OCI-LY1 (cell line): Measurements from ENCODE around the gene CELF4.

Source experiments
- H2AFZ ChIP-seq: fragments of 200-600 bp; sonication (generic), shearing (Covaris generic); 2 replicates; pipeline ENCODE4 v1.6.0; 2014; ENCODE audit warnings: antibody characterized with exemption, mild to moderate bottlenecking, low read length
- H3F3A ChIP-seq: fragments of 200-600 bp; sonication (generic), shearing (Covaris generic); 2 replicates; pipeline ENCODE4 v1.6.0; 2014; ENCODE audit warnings: mild to moderate bottlenecking, antibody characterized with exemption, low read length, moderate library complexity; ENCODE audit not compliant: insufficient read depth
- H3K27ac ChIP-seq: fragments of 200-600 bp; sonication (generic); 2 replicates; pipeline ENCODE4 v1.5.1; 2014; ENCODE audit warnings: low read length, mixed run types, mild to moderate bottlenecking, low read depth; ENCODE audit not compliant: poor library complexity, severe bottlenecking
- H3K27me3 ChIP-seq: fragments of 200-600 bp; sonication (generic); 2 replicates; pipeline ENCODE4 v1.6.0; 2014; ENCODE audit warnings: antibody characterized with exemption, mild to moderate bottlenecking, low read length, moderate library complexity; ENCODE audit not compliant: insufficient read depth
- H3K36me3 ChIP-seq: fragments of 200-600 bp; sonication (generic); 2 replicates; pipeline ENCODE4 v1.6.1; 2014; ENCODE audit warnings: mild to moderate bottlenecking, antibody characterized with exemption, low read length, moderate library complexity, mixed read lengths; ENCODE audit not compliant: insufficient read depth
- H3K4me1 ChIP-seq: fragments of 200-600 bp; sonication (generic); 2 replicates; pipeline ENCODE4 v1.5.1; 2014; ENCODE audit warnings: mild to moderate bottlenecking, low read length, moderate library complexity; ENCODE audit not compliant: insufficient read depth, severe bottlenecking
- H3K4me2 ChIP-seq: fragments of 200-600 bp; sonication (generic), shearing (Covaris generic); 2 replicates; pipeline ENCODE4 v1.6.1; 2014; ENCODE audit warnings: low read length
- H3K4me3 ChIP-seq: fragments of 200-600 bp; sonication (generic); 2 replicates; pipeline ENCODE4 v1.5.1; 2014; ENCODE audit warnings: low read length, low read depth, mild to moderate bottlenecking, mixed read lengths; ENCODE audit not compliant: poor library complexity, severe bottlenecking
- H3K79me2 ChIP-seq: fragments of 200-600 bp; shearing (Covaris generic); 2 replicates; pipeline ENCODE4 v1.6.1; 2016; ENCODE audit warnings: mixed run types, low read length, mixed read lengths; ENCODE audit not compliant: insufficient read depth
- H3K9ac ChIP-seq: fragments of 200-600 bp; sonication (generic), shearing (Covaris generic); 2 replicates; pipeline ENCODE4 v1.6.1; 2014; ENCODE audit warnings: mild to moderate bottlenecking, low read length, mixed read lengths
- H3K9me2 ChIP-seq: fragments of 200-600 bp; sonication (generic), shearing (Covaris generic); 2 replicates; pipeline ENCODE4 v1.6.1; 2014; ENCODE audit warnings: low read depth, mild to moderate bottlenecking, low read length, mixed read lengths
- H3K9me3 ChIP-seq: fragments of 200-600 bp; shearing (Covaris generic); 2 replicates; pipeline ENCODE4 v1.6.1; 2014; ENCODE audit warnings: low read length, mixed read lengths
- H4K20me1 ChIP-seq: fragments of 200-600 bp; sonication (generic), shearing (Covaris generic); 2 replicates; pipeline ENCODE4 v1.6.0; 2016; ENCODE audit warnings: mild to moderate bottlenecking, low read length; ENCODE audit not compliant: insufficient read depth
- CTCF ChIP-seq: fragments of 200-600 bp; sonication (generic), shearing (Covaris generic); IDR thresholded peaks from 2 replicates; pipeline ENCODE4 v1.5.1; 2017; ENCODE audit warnings: mild to moderate bottlenecking, antibody characterized with exemption, low read length, moderate library complexity, mixed read lengths
- EZH2 ChIP-seq: fragments of 200-600 bp; sonication (generic), shearing (Covaris generic); IDR thresholded peaks from 2 replicates; pipeline ENCODE4 v1.8.0; 2017; ENCODE audit warnings: borderline replicate concordance, mixed run types, mild to moderate bottlenecking, antibody characterized with exemption, low read length, moderate library complexity, mixed read lengths

CELF4 gene

DNA sequence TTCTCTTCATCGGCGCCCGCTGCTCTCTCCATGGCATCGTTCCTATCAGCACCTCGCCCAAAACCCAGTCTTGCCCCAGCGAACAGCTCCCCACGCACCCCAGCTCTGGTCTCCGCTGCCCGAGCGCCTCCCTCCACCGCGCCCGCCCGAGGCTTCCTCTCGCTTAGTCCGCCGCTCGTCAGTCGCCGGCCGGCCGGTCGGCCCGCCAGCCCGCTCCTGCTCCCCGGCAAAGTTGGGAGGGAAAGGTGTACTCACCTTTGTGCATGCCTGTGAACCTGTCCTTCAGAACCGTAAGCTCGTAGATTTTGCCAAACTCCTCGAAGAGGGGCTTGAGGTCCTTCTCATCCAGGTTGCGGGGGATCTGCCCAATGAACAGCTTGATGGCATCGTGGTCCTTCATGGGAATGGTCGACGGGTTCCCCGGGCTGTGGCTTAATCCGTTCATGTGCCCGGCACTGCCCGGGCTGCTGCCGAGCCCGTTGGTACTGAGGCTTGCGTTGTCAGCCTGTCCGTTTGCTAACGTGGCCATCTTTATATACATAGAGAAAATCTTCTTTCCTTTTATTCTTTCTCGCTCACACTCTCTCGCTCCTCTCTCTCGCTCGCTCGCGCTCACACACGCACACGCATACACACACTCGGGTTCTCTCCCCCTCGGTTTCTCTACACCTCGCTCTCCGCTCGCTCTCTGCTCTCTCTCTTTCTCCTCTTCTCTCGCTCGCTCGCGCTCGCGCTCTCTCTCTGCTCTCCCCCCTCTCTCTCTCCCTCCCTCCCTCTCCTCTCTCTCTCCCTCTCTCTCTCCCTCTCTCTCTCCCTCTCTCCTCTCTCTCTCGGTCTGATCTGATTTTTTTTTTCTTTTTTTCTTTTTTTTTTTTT, at the start of gene CELF4:
Gene CELF4 (minus strand): TSS at position 698 of the 876 bp plus-strand sequence.
- H4K20me1 ChIP-seq = no peaks in the 10 kb centered on the region
- H3K4me2 ChIP-seq = no peak within 1 kb of the TSS
- no peaks in the 10 kb centered on the region for H3K36me3 ChIP-seq
- no peaks in the 10 kb centered on the region for H3K4me1 ChIP-seq
- H3K9me2 ChIP-seq = no peaks in the 10 kb centered on the region
- no peak within 1 kb of the TSS for H2AFZ ChIP-seq
- H3K9me3 ChIP-seq = no peaks in the 10 kb centered on the region
- no peak within 1 kb of the TSS for H3K4me3 ChIP-seq
- TF ChIP-seq EZH2 (no peak), CTCF (no peak)
- no peak within 1 kb of the TSS for H3K27ac ChIP-seq
- H3F3A ChIP-seq = no peaks in the 10 kb centered on the region
- H3K9ac ChIP-seq = no peak within 1 kb of the TSS
- no peaks in the 10 kb centered on the region for H3K79me2 ChIP-seq
- H3K27me3 ChIP-seq = no peaks in the 10 kb centered on the region

- H3K9me3 ChIP-seq = no peaks in the 10 kb centered on the region
- H2AFZ ChIP-seq = no peak overlapping the region
- H3K36me3 ChIP-seq = no peaks in the 10 kb centered on the region
- H3K27ac ChIP-seq = no peak overlapping the region
- no peaks in the 10 kb centered on the region for H3K9me2 ChIP-seq
- H3K79me2 ChIP-seq = no peaks in the 10 kb centered on the region
- H3F3A ChIP-seq = no peaks in the 10 kb centered on the region
- H3K4me3 ChIP-seq = no peak overlapping the region
- TF ChIP-seq CTCF (no peak), EZH2 (no peak)
- no peaks in the 10 kb centered on the region for H3K27me3 ChIP-seq
- H4K20me1 ChIP-seq = no peaks in the 10 kb centered on the region
- no peaks in the 10 kb centered on the region for H3K4me1 ChIP-seq
- H3K4me2 ChIP-seq = no peak overlapping the region
- no peak overlapping the region for H3K9ac ChIP-seq
Measured at GRCh38 chr18:37613253-37613565, 47.6 kb upstream of the CELF4 start.

- no peaks in the 10 kb centered on the region for H3K79me2 ChIP-seq
- H3K9ac ChIP-seq = no peak overlapping the region
- no peaks in the 10 kb centered on the region for H3K4me1 ChIP-seq
- no peaks in the 10 kb centered on the region for H3K9me2 ChIP-seq
- no peak overlapping the region for H3K4me3 ChIP-seq
- no peaks in the 10 kb centered on the region for H3K36me3 ChIP-seq
- H3K9me3 ChIP-seq = no peaks in the 10 kb centered on the region
- H3K27me3 ChIP-seq = no peaks in the 10 kb centered on the region
- H3F3A ChIP-seq = no peaks in the 10 kb centered on the region
- no peak overlapping the region for H3K4me2 ChIP-seq
- H2AFZ ChIP-seq = no peak overlapping the region
- no peaks in the 10 kb centered on the region for H4K20me1 ChIP-seq
- TF ChIP-seq EZH2 = no peak
- H3K27ac ChIP-seq = no peak overlapping the region
Measured at GRCh38 chr18:37612524-37613252, 47.1 kb upstream of the CELF4 start.
